Liver (tissue), 9 donors: ENCODE data around the gene C6orf89. TPM values are rescaled to one million over a fixed set of nuclear protein-coding genes. Genes with fewer than 3 reads are reported as not detected.

Source experiments
- DNase-seq: peaks from one replicate; pipeline ENCODE4 v3.0.0-alpha.2; 2017; ENCODE audit warnings: low spot score
- H3K27ac ChIP-seq, 2 donors: one replicate each; pipeline ENCODE4 v1.7.0; 2013; ENCODE audit warnings: inconsistent platforms in 2 of 2, low read length in 2 of 2, control low read depth in 1 of 2, low read depth in 1 of 2, mild to moderate bottlenecking in 1 of 2
- H3K27me3 ChIP-seq, 4 donors: one replicate each; pipeline versions ENCODE4 v1.6.1 to v1.7.0; 2013; ENCODE audit warnings: low read length in 3 of 4, inconsistent platforms in 1 of 4, mild to moderate bottlenecking in 1 of 4, moderate library complexity in 1 of 4; ENCODE audit not compliant: control insufficient read depth in 4 of 4, insufficient read depth in 4 of 4
- H3K36me3 ChIP-seq, 4 donors: one replicate each; pipeline versions ENCODE4 v1.6.1 to v1.7.0; 2013; ENCODE audit warnings: low read length in 3 of 4, mild to moderate bottlenecking in 3 of 4, low read depth in 1 of 4, moderate library complexity in 1 of 4; ENCODE audit not compliant: control insufficient read depth in 4 of 4, insufficient read depth in 3 of 4
- H3K4me1 ChIP-seq, 4 donors: one replicate each; pipeline versions ENCODE4 v1.6.1 to v1.7.0; 2013; ENCODE audit warnings: low read length in 3 of 4, mild to moderate bottlenecking in 3 of 4, moderate library complexity in 1 of 4; ENCODE audit not compliant: control insufficient read depth in 4 of 4, insufficient read depth in 4 of 4
- H3K4me3 ChIP-seq, 3 donors: one replicate each; pipeline versions ENCODE4 v1.6.1 to v1.7.0; 2013; ENCODE audit warnings: low read length in 3 of 3, control low read depth in 1 of 3, low read depth in 1 of 3, mild to moderate bottlenecking in 1 of 3
- H3K9ac ChIP-seq, 2 donors: one replicate each; pipeline ENCODE4 v1.7.0; 2013; ENCODE audit warnings: low read length in 2 of 2, mild to moderate bottlenecking in 2 of 2, moderate library complexity in 2 of 2, control low read depth in 1 of 2, low read depth in 1 of 2
- H3K9me3 ChIP-seq, 4 donors: one replicate each; pipeline versions ENCODE4 v1.6.1 to v1.7.0; 2013; ENCODE audit warnings: low read length in 3 of 4; ENCODE audit not compliant: control insufficient read depth in 4 of 4
- ATF3 ChIP-seq: IDR thresholded peaks from 2 replicates; pipeline ENCODE4 v1.6.1; 2016; ENCODE audit warnings: antibody characterized with exemption
- CTCF ChIP-seq: fragments of 150-350 bp; IDR thresholded peaks from 2 replicates; pipeline ENCODE4 v1.5.1; 2017; ENCODE audit warnings: improper control_type of control experiment, low read depth, low read length; ENCODE audit not compliant: missing input control
- EGR1 ChIP-seq, 2 donors: IDR thresholded peaks; 2 replicates each; pipeline ENCODE4 v1.6.1; 2016 to 2018; ENCODE audit warnings: antibody characterized with exemption in 2 of 2, low read depth in 2 of 2
- FOXA1 ChIP-seq: IDR thresholded peaks from 2 replicates; pipeline ENCODE4 v1.6.1; 2016; ENCODE audit warnings: antibody characterized with exemption
- FOXA2 ChIP-seq: IDR thresholded peaks from 2 replicates; pipeline ENCODE4 v1.6.1; 2016; ENCODE audit warnings: antibody characterized with exemption
- GABPA ChIP-seq, 2 donors: IDR thresholded peaks in 1 of 2; conservative IDR thresholded peaks in 1 of 2; 2 replicates each; pipeline ENCODE4 v1.6.1; 2016; ENCODE audit warnings: antibody characterized with exemption in 2 of 2, mild to moderate bottlenecking in 1 of 2, moderate library complexity in 1 of 2
- HNF4G ChIP-seq: IDR thresholded peaks from 2 replicates; pipeline ENCODE4 v1.6.1; 2016; ENCODE audit warnings: antibody characterized with exemption
- JUND ChIP-seq, 2 donors: IDR thresholded peaks; 2 replicates each; pipeline ENCODE4 v1.6.1; 2016; ENCODE audit warnings: antibody characterized with exemption in 2 of 2
- MAX ChIP-seq: IDR thresholded peaks from 2 replicates; pipeline ENCODE4 v1.6.1; 2016; ENCODE audit warnings: antibody characterized with exemption
- NR2F2 ChIP-seq: IDR thresholded peaks from 2 replicates; pipeline ENCODE4 v1.6.1; 2016; ENCODE audit warnings: antibody characterized with exemption
- RAD21 ChIP-seq, 2 donors: IDR thresholded peaks; 2 replicates each; pipeline ENCODE4 v1.6.1; 2016; ENCODE audit warnings: antibody characterized with exemption in 2 of 2, mild to moderate bottlenecking in 2 of 2
- REST ChIP-seq: IDR thresholded peaks from 2 replicates; pipeline ENCODE4 v1.6.1; 2016; ENCODE audit warnings: antibody characterized with exemption, mild to moderate bottlenecking
- RXRA ChIP-seq, 2 donors: IDR thresholded peaks; 2 replicates each; pipeline ENCODE4 v1.6.1; 2017 to 2018; ENCODE audit warnings: antibody characterized with exemption in 2 of 2, mild to moderate bottlenecking in 1 of 2
- SP1 ChIP-seq: IDR thresholded peaks from 2 replicates; pipeline ENCODE4 v1.6.1; 2018; ENCODE audit warnings: antibody characterized with exemption, mild to moderate bottlenecking
- YY1 ChIP-seq: IDR thresholded peaks from 2 replicates; pipeline ENCODE4 v1.6.1; 2016; ENCODE audit warnings: antibody characterized with exemption, mild to moderate bottlenecking
- WGBS: extraction: QIAGEN DNeasy Blood & Tissue Kit; methylation state at CpG from one replicate; pipeline ENCODE4 v1.1.7; 2013; 5-methylcytosine and 5-hydroxymethylcytosine counted together
- polyA plus RNA-seq, 2 donors: library from polyadenylated mRNA; stranded (reverse) in 1 of 2; unstranded in 1 of 2; fragments of 200-250 nt in 1 of 2; fragments of >200 nt in 1 of 2; fragmentation: Nextera tagmentation in 1 of 2; extraction: Ambion mirVana in 1 of 2; gene quantifications; one replicate each; pipeline versions ENCODE4 v1.2.1 to v1.2.3, GENCODE V29; 2013 to 2015
- total RNA-seq, 2 donors: library from RNA; depleted of rRNA; stranded (reverse); fragments of >200 nt; gene quantifications; one replicate each; pipeline ENCODE4 v1.2.3, GENCODE V29; 2014
- donor health status: healthy.
- donor health status: healthy.
- donor health status: healthy.
- donor health status: healthy.
- donor health status: healthy.

C6orf89 gene
- total and polyA plus RNA-seq, 4 donors = 14.0 to 27.2 (median 21.0) TPM

GRCh38 chr6:36915599-36915998, 29.8 kb downstream of the C6orf89 start:
- H3K36me3 ChIP-seq = peaks cover 6 to 47% (median 25%) of the 10 kb centered on the region in 4 donors
- no peak for DNase-seq
- no peak overlapping the region for H3K27ac ChIP-seq

GRCh38 chr6:36916126-36916525, 30.4 kb downstream of the C6orf89 start:
- Histone ChIP-seq H3K36me3 (peaks cover 6 to 52% (median 27%) of the 10 kb centered on the region in 4 donors), H3K27me3 (no peaks in the 10 kb centered on the region), H3K27ac (no peak overlapping the region), H3K4me3 (no peak overlapping the region), H3K4me1 (peaks cover 0 to 10% (median 6%) of the 10 kb centered on the region in 4 donors), H3K9ac (no peak overlapping the region), H3K9me3 (no peaks in the 10 kb centered on the region)
- 93% methylated on average over 2 of the region's 2 CpGs for WGBS
- TF ChIP-seq GABPA (IDR thresholded peaks at IDR 0.05 in 1 of 2, conservative IDR thresholded peaks at IDR 0.05 in 1 of 2) (no peak), CTCF (no peak), HNF4G (no peak), ATF3 (no peak), JUND (IDR thresholded peaks at IDR 0.05) (no peak), SP1 (no peak), FOXA1 (no peak), EGR1 (IDR thresholded peaks at IDR 0.05; ENCODE audit: low read depth in 2 of 2) (no peak), YY1 (no peak), RXRA (IDR thresholded peaks at IDR 0.05) (no peak), REST (no peak), FOXA2 (no peak), NR2F2 (no peak), RAD21 (IDR thresholded peaks at IDR 0.05) (no peak), MAX (no peak)
- no peak for DNase-seq

More at GRCh38 chr6:36915599-36915998, 29.8 kb downstream of the C6orf89 start:
- Histone ChIP-seq H3K4me3 (no peak overlapping the region), H3K9me3 (no peaks in the 10 kb centered on the region), H3K9ac (no peak overlapping the region), H3K27me3 (no peaks in the 10 kb centered on the region), H3K4me1 (peaks cover 0 to 10% (median 6%) of the 10 kb centered on the region in 4 donors)
- 90% methylated on average over 4 of the region's 4 CpGs for WGBS
- no peak for TF ChIP-seq YY1
- TF ChIP-seq RXRA (IDR thresholded peaks at IDR 0.05) = no peak
